SK-N-SH treated with all-trans-retinoic acid at 6 μM for 48 hours (cell line): ENCODE measurements around the gene MMP15.

Experiments
- ATAC-seq: fragments of 200-7000 bp; cut with Tn5 transposase; 3 replicates; pipeline ENCODE4 v1.9.1; 2020; ENCODE audit warnings: mild to moderate bottlenecking, moderate library complexity
- BACH2 ChIP-seq: fragments of 250-450 bp; sonication (Bioruptor Pico); IDR thresholded peaks from 2 replicates; pipeline ENCODE4 v1.9.0; 2021; ENCODE audit warnings: mild to moderate bottlenecking, borderline replicate concordance
- CSDC2 ChIP-seq: fragments of 250-450 bp; sonication (Bioruptor Pico); IDR thresholded peaks from 2 replicates; pipeline ENCODE4 v1.5.0; 2020; ENCODE audit warnings: mild to moderate bottlenecking, moderate library complexity
- GLIS3 ChIP-seq: fragments of 250-450 bp; sonication (Bioruptor Pico); IDR thresholded peaks from 2 replicates; pipeline ENCODE4 v1.5.0; 2020; ENCODE audit warnings: mild to moderate bottlenecking, moderate library complexity
- ISL1 ChIP-seq: fragments of 250-450 bp; sonication (Bioruptor Pico); IDR thresholded peaks from 2 replicates; pipeline ENCODE4 v2.1.2; 2022; ENCODE audit warnings: mild to moderate bottlenecking, moderate library complexity
- OSR1 ChIP-seq: fragments of 250-450 bp; sonication (Bioruptor Pico); IDR thresholded peaks from 2 replicates; pipeline ENCODE4 v1.8.0; 2022; ENCODE audit warnings: moderate library complexity, mild to moderate bottlenecking, inconsistent platforms
- PATZ1 ChIP-seq: fragments of 250-450 bp; sonication (Bioruptor Pico); IDR thresholded peaks from 2 replicates; pipeline ENCODE4 v1.8.0; 2020; ENCODE audit warnings: mild to moderate bottlenecking, moderate library complexity, borderline replicate concordance
- PPARA ChIP-seq: fragments of 250-450 bp; sonication (Bioruptor Pico); IDR thresholded peaks from 2 replicates; pipeline ENCODE4 v1.5.0; 2020; ENCODE audit warnings: mild to moderate bottlenecking, borderline replicate concordance
- RARB ChIP-seq: fragments of 250-450 bp; sonication (Bioruptor Pico); IDR thresholded peaks from 2 replicates; pipeline ENCODE4 v1.8.0; 2021; ENCODE audit warnings: mild to moderate bottlenecking, moderate library complexity
- SNAI2 ChIP-seq: fragments of 250-450 bp; sonication (Bioruptor Pico); IDR thresholded peaks from 2 replicates; pipeline ENCODE4 v1.5.0; 2020; ENCODE audit warnings: mild to moderate bottlenecking, moderate library complexity
- TCF4 ChIP-seq: fragments of 250-450 bp; sonication (Bioruptor Pico); IDR thresholded peaks from 2 replicates; pipeline ENCODE4 v1.8.0; 2021; ENCODE audit warnings: mild to moderate bottlenecking, moderate library complexity, borderline replicate concordance
- TOX ChIP-seq: fragments of 250-450 bp; sonication (Bioruptor Pico); IDR thresholded peaks from 2 replicates; pipeline ENCODE4 v1.8.0; 2021; ENCODE audit warnings: mild to moderate bottlenecking, moderate library complexity, borderline replicate concordance
- TSHZ2 ChIP-seq: fragments of 250-450 bp; sonication (Bioruptor Pico); IDR thresholded peaks from 2 replicates; pipeline ENCODE4 v1.5.0; 2020; ENCODE audit warnings: mild to moderate bottlenecking, moderate library complexity
- ZC3H10 ChIP-seq: fragments of 250-450 bp; sonication (Bioruptor Pico); IDR thresholded peaks from 2 replicates; pipeline ENCODE4 v1.5.1; 2021; ENCODE audit warnings: mild to moderate bottlenecking, moderate library complexity
- ZFP30 ChIP-seq: fragments of 450-650 bp; formaldehyde crosslinking; IDR thresholded peaks from 2 replicates; pipeline ENCODE4 v1.5.0; 2022; ENCODE audit warnings: mild to moderate bottlenecking, moderate library complexity
- ZNF565 ChIP-seq: fragments of 450-650 bp; formaldehyde crosslinking; conservative IDR thresholded peaks from 2 replicates; pipeline ENCODE4 v1.5.0; 2020; ENCODE audit warnings: low read depth, mild to moderate bottlenecking, moderate library complexity
- ZNF70 ChIP-seq: fragments of 450-650 bp; formaldehyde crosslinking; IDR thresholded peaks from 2 replicates; pipeline ENCODE4 v1.5.0; 2020; ENCODE audit warnings: mild to moderate bottlenecking, moderate library complexity
- ZNF8 ChIP-seq: fragments of 450-650 bp; formaldehyde crosslinking; IDR thresholded peaks from 2 replicates; pipeline ENCODE4 v1.5.0; 2020; ENCODE audit warnings: mild to moderate bottlenecking, moderate library complexity
- TF ChIP-seq, protein P1 (sequence below): fragments of 250-450 bp; sonication (Bioruptor Pico); IDR thresholded peaks from 2 replicates; pipeline ENCODE4 v1.5.1; 2021; ENCODE audit warnings: mild to moderate bottlenecking, moderate library complexity
- TF ChIP-seq, protein P2 (sequence below): fragments of 250-450 bp; sonication (Bioruptor Pico); IDR thresholded peaks from 2 replicates; pipeline ENCODE4 v1.5.1; 2020; ENCODE audit warnings: low read depth, mild to moderate bottlenecking, moderate library complexity

Gene MMP15

DNA sequence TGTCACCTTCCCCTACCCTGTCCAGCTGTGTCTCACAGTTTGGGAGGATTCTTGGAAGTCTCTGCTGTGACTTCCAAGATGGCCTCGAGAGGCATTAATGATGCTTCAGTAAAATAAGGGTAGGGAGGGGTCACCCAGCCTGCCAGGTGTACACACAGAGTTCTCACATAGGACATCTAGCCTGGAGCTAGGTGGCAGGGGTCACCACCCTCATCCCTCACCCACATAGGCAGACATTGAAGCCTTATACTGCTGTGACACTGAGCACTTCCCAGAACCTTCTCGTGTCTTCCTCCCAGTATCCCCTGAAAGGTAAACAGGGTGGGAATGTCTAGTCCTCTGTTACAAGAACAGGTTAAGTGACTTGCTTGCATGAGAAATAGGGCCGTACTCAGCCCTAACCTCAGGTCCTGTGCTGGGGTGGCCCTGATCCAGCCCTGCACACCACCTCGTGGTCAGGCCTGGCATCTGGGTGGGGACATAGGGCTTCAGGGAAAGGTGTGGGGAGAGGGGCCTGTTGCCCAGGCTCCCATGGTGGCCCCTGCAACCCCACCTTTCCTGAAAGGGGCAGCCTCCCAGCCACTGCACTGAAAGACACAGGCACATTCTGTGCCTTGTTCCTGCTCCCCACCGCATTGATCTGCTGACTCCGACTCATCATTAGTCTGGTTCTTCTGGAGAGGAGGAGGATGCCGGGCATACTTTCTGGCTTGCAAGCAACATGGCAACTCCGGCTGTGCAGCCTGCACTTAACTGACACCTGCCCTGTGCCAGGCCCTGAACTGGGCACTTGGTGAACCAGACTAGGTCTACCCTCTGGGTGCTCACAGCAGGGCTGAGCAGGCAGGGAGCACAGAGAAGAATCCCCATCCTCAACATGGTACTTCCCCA, 3.6 kb upstream of the MMP15 start:
- peak; percentile 27 for ATAC-seq
- TF ChIP-seq SNAI2 (CRISPR knock-in tag) (no peak), ISL1 (CRISPR knock-in tag) (no peak), ZFP30 (no peak)
- TF ChIP-seq, protein P1, sequence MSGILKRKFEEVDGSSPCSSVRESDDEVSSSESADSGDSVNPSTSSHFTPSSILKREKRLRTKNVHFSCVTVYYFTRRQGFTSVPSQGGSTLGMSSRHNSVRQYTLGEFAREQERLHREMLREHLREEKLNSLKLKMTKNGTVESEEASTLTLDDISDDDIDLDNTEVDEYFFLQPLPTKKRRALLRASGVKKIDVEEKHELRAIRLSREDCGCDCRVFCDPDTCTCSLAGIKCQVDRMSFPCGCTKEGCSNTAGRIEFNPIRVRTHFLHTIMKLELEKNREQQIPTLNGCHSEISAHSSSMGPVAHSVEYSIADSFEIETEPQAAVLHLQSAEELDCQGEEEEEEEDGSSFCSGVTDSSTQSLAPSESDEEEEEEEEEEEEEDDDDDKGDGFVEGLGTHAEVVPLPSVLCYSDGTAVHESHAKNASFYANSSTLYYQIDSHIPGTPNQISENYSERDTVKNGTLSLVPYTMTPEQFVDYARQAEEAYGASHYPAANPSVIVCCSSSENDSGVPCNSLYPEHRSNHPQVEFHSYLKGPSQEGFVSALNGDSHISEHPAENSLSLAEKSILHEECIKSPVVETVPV (CRISPR knock-in tag) = no peak

GRCh38 chr16:58022601-58023371, 2.8 kb upstream of the MMP15 start:
- peak; percentile 72 for ATAC-seq
- TF ChIP-seq, protein P2, sequence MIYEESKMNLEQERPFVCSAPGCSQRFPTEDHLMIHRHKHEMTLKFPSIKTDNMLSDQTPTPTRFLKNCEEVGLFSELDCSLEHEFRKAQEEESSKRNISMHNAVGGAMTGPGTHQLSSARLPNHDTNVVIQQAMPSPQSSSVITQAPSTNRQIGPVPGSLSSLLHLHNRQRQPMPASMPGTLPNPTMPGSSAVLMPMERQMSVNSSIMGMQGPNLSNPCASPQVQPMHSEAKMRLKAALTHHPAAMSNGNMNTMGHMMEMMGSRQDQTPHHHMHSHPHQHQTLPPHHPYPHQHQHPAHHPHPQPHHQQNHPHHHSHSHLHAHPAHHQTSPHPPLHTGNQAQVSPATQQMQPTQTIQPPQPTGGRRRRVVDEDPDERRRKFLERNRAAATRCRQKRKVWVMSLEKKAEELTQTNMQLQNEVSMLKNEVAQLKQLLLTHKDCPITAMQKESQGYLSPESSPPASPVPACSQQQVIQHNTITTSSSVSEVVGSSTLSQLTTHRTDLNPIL (CRISPR knock-in tag) = no peak
- TF ChIP-seq ZNF565 (no peak), TCF4 (CRISPR knock-in tag) (peak; percentile 63; the same call in 1 of the 2 replicates)
- TF ChIP-seq, all 23 proteins: peak for 1

DNA sequence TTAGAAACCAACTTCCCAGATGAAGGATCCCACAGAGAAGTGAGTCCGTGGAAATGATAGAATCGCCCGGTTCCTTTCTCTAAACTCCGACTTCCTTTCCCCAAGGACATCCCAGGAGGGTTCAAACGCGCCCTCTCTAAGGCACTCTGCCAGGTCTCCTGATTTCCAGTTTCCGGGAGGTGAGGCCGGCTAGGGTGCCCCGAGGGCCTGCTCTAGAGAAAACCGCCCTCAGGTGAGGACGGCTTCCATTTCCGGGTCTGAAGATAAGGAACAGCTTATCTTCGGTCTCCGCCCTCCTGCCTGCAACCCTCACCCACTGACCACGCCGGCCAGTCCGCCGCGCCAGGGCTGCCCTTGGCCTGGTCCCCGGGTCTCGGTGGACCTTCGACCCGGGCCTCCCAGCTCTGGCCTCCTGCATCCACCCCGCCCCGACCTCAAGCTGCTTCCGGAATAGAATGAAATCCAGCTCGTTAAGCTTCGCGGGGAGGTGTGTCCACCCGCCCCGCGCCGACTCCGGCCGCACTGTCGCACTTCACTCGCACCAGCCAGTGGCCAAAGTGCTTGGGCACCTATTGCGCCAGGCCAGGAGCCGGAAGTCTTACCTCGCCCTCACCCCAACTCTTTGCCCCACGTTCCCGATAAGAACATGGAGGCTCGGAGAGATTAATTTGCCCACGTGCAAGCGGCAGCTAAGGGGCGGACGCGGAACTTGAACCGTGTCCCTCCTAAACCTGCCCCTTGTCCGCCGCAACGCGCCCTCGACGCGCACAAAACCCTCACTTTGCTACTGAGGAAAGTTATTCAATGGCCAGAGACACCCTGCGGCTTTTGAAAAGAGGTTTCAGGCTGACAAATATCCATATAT, 836 bp upstream of the MMP15 start:
- no peak for ATAC-seq
- no peak for TF ChIP-seq PPARA
- no peak for TF ChIP-seq OSR1 (CRISPR knock-in tag)
- TF ChIP-seq ISL1 (CRISPR knock-in tag) = no peak
- TF ChIP-seq RARB (CRISPR knock-in tag) = no peak
- no peak for TF ChIP-seq ZNF8 (CRISPR knock-in tag)
- no peak for TF ChIP-seq BACH2 (CRISPR knock-in tag)
- TF ChIP-seq GLIS3 = no peak
- TF ChIP-seq CSDC2 (CRISPR knock-in tag) = no peak
- no peak for TF ChIP-seq ZNF565
- no peak for TF ChIP-seq ZC3H10
- TF ChIP-seq TSHZ2 (CRISPR knock-in tag) = no peak
- TF ChIP-seq, protein P2 (CRISPR knock-in tag) = no peak
- no peak for TF ChIP-seq PATZ1 (CRISPR knock-in tag)
- TF ChIP-seq TOX (CRISPR knock-in tag) = no peak
- no peak for TF ChIP-seq ZNF70
